HG03280 (cell line): ENCODE results near the gene GTF3A.

Experiments
- ATAC-seq: cut with Tn5 transposase; IDR thresholded peaks from one replicate; pipeline ENCODE4 v1.9.1; 2021; ENCODE audit warnings: mild to moderate bottlenecking, moderate library complexity; ENCODE audit not compliant: unreplicated experiment

GTF3A gene

DNA sequence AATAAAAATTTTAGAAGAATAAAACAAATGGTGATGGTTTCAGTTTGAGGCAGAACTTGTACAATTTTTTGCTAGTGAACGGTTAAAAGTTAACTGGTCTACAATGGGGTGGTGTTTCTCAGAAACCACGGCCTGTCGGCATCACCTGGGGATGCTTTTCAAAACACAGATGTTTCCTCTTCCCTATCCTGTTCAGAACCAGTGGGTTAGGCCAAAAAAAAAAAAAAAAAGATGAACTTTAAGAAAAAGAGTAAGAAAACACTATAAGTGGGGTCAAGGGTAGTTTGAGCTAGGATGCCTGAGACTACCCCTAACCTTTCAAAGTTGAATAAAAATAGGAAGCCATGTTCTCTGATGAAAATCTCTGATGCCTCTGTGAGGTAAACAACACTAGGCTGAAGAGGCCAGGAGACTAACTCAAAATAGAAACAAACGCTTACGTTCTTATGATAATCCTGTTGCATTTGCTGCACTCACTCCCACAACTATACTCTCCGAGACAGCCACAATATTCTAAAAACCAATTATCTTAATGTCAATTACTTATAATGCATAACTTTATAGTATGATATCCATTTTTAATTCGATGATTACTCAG is 22.7 kb downstream of the GTF3A start:
- no peak for ATAC-seq

DNA sequence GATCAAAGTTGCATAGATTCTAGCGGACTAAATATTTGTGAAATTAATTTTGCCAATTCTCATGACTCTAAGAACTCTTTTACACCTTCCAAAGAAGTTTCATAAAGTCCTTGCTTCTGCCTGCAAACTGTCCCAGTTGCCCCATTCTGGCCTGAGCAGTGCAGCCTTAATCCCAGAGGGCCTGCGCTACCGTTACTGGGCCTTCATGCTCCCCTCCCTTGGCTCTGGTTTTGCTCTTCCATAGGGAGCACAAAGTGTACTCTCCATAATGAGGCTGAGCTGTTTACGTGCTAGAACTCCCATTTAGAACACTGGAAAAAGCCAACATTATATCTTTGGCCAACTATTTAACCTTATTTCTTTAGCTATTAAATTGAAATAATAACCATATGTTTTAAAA is 23.9 kb downstream of the GTF3A start:
- ATAC-seq: no peak

DNA sequence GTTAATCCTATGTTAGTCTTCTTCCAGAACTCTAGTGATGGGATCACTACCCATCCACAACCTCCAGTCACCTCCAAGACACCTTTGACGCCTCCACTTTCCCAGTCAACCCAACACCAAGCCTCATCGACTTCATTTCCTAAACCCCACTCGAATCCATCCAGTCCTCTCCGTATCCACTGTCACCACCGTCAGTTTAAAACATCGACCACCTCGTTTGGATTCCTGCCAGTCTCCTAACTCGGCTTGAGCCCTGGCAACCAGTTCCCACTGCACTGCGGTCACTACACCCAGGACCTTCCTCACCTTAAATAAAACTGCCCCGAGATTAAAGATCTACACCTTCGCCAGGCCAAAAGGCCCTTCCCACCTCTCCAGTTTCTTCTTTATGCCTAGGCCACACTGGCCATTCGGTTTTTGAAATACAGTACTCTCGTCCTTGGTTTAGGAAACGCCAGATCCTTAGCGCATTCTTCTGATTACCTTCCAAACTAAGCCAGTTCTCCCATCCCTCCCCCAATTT is 24.7 kb downstream of the GTF3A start:
- ATAC-seq: no peak

GRCh38 chr13:27449936-27450828 is 25.8 kb downstream of the GTF3A start, which contains the start of gene MTIF3:
TSS of gene MTIF3 (minus strand) at chr13:27450564. CDS start at chr13:27440448, 10,116 bp downstream.
- peak; percentile 84 for ATAC-seq

DNA sequence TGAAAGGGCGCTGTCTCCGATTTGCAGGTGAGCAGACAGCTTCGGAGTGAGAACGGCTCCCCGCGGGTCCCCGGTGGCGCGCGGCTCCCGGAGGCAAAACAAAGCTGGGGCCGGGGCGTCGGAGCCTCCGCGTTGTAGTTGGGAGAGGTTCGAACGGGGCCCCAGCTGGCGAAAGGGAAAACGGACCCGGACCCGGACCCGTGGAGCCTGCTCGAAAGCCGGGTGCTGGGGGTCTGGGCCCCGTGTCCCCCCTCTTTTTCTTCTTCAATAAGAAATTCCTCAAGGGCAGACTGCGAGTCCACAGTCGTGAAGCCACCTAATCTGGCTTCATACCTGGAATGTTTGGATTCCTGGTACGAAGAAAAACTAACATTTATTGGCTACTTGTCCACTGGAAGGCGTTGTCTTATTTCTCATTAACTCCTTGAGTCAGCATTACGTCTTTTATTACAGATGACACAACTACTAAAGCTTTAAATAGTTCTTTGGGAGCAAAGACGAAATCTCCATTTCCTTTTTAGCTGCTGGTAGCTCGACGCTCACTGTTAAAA is 26.6 kb downstream of the GTF3A start:
- ATAC-seq: no peak

DNA sequence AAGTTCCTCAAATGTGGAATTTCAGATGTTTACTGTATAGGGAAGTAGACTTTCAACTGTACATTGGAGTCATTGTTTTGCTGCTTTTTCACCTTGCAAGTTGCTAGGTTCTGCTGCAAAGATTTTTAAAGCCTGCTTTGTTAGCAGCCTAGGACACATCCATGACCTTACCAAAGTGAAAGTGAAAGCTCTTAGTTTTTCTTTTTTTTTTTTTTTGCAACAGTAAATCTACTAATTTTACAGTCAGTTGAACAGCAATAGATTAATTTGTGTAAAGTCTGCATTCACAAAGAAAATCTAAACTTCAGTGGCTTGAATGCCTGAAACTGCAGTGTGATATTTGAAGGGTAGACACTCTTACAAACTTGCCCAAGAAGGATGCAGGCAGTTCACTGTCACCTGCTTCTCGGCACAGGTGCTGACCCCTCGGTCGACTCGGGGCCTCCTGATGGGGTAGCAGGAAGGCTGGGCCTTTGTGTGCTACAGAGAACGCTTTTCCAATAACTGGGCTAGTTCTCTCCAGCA is 31.0 kb downstream of the GTF3A start:
- ATAC-seq: no peak

GRCh38 chr13:27461940-27462584 is 37.6 kb downstream of the GTF3A start:
- ATAC-seq: no peak

- no peak for ATAC-seq
Observed at GRCh38 chr13:27463500-27463899, 39.1 kb downstream of the GTF3A start.

DNA sequence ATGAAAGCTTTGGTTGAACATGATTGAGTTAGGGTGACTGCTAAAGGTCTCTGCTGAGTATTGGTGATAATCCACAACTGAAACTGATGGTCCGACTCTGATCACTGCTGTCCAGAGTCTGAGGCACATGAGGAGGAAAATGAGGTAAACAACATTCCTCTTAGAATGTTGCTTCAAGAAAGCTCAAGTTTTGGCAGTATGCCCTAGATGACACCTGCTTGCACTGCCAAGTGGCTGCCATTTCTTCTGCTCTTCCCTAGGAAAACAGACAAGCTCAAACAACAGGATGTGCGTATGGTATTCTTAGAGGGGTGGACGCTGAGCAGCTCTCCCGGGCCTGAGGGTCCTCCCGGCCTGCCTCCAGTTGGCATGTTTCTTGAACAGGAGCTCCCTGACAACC is 41.2 kb downstream of the GTF3A start:
- ATAC-seq: no peak

DNA sequence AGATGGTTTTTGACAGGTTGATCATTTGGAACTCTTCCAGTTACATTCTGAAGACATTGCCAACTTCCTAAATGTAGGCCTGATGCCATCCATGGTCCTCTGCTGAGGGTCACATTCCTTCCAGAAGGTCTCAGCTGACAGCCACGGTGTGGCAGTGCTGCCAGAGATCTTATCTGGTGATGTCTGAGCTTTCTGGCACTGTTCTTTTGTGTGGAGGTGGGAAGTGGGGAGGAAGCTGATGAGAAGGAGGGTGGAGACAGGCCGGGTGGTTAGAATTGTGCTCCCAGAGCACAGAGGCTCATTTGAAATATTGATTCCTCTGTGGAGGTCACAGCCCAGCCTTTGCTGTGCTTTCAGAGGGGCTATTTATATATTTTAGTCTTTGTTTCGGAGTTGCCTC is 42.1 kb downstream of the GTF3A start:
- no peak for ATAC-seq

GRCh38 chr13:27470075-27470820 is 45.8 kb downstream of the GTF3A start:
- ATAC-seq: no peak

GRCh38 chr13:27472441-27472840 is 48.0 kb downstream of the GTF3A start:
- ATAC-seq: no peak

GRCh38 chr13:27472941-27473340 is 48.5 kb downstream of the GTF3A start:
- no peak for ATAC-seq

- ATAC-seq: no peak
Observed at GRCh38 chr13:27474751-27475268, 50.4 kb downstream of the GTF3A start.

GRCh38 chr13:27476943-27477703 is 52.7 kb downstream of the GTF3A start:
- ATAC-seq: peak; percentile 50

DNA sequence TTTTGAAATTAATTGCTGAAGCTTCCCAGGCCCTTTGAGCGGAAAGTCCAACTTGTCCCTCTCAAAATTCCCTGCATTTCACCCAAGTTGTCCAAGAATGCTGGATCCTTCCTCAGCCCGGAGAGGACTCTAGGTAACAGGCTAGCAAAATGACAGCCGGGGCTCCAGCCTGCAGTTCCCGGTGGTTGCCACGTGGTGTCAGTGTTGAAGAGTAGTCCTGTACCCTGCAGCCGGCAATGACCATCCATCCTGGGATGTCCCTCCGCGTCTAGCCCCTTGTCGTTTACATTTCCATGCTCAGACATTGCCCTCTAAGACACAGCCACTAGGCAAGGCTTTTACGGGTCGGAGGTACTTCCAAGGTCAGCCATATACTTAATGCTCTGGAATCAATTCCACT is 57.3 kb downstream of the GTF3A start:
- no peak for ATAC-seq

DNA sequence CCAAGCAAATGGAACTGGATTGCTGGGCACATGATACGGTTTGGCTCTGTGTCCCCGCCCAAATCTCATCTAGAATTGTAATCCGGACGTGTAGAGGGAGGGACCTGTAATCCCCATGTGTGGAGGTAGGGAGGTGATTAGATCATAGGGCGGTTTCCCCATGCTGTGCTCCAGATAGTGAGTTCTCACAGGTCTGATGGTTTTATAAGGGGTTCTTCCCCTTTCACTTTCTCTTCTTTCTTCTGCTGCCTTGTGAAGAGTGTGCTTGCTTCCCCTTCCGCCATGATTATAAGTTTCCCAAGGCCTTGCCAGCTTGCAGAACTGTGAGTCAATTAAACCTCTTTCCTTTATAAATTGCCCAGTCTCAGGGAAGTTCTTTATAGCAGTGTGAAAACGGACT is 58.6 kb downstream of the GTF3A start:
- peak; percentile 88 for ATAC-seq

GRCh38 chr13:27483421-27483820 is 59.0 kb downstream of the GTF3A start:
- ATAC-seq: no peak
